Lung (tissue), 12 donors: ENCODE data around the gene PTPN21. TPM values are rescaled to one million over a fixed set of nuclear protein-coding genes. Genes with fewer than 3 reads are reported as not detected.

Source experiments
- ATAC-seq: fragments of 200-7000 bp; cut with Tn5 transposase; one replicate; pipeline ENCODE4 v1.9.1; 2020; ENCODE audit warnings: moderate number of reproducible peaks; ENCODE audit not compliant: insufficient read depth, low FRiP score
- DNase-seq, 3 donors: peaks; one replicate each; pipeline ENCODE4 v3.0.0-alpha.2; 2013 to 2017
- H3K27ac ChIP-seq, 2 donors: one replicate each; pipeline ENCODE4 v1.5.1; 2013; ENCODE audit warnings: mild to moderate bottlenecking in 2 of 2, moderate library complexity in 2 of 2, control low read depth in 1 of 2, inconsistent platforms in 1 of 2, low read depth in 1 of 2, low read length in 1 of 2
- H3K27me3 ChIP-seq, 3 donors: one replicate each; pipeline ENCODE4 v1.5.1; 2013; ENCODE audit warnings: low read length in 2 of 3; ENCODE audit not compliant: control insufficient read depth in 3 of 3, insufficient read depth in 3 of 3
- H3K36me3 ChIP-seq, 4 donors: one replicate each; pipeline ENCODE4 v1.5.1; 2013; ENCODE audit warnings: low read length in 4 of 4, mild to moderate bottlenecking in 1 of 4, moderate library complexity in 1 of 4; ENCODE audit not compliant: control insufficient read depth in 4 of 4, insufficient read depth in 4 of 4
- H3K4me1 ChIP-seq, 5 donors: one replicate each; pipeline ENCODE4 v1.5.1; 2013; ENCODE audit warnings: low read length in 5 of 5, mild to moderate bottlenecking in 2 of 5, moderate library complexity in 1 of 5; ENCODE audit not compliant: control insufficient read depth in 5 of 5, insufficient read depth in 5 of 5
- H3K4me3 ChIP-seq: one replicate; pipeline ENCODE4 v1.5.1; 2013; ENCODE audit warnings: mild to moderate bottlenecking, control low read depth, moderate library complexity
- H3K9ac ChIP-seq, 2 donors: one replicate each; pipeline ENCODE4 v1.5.1; 2013; ENCODE audit warnings: low read length in 2 of 2, control low read depth in 1 of 2; ENCODE audit not compliant: insufficient read depth in 1 of 2
- H3K9me3 ChIP-seq, 4 donors: one replicate each; pipeline ENCODE4 v1.5.1; 2013; ENCODE audit warnings: low read length in 3 of 4, mild to moderate bottlenecking in 1 of 4, moderate library complexity in 1 of 4; ENCODE audit not compliant: control insufficient read depth in 4 of 4, insufficient read depth in 3 of 4
- WGBS, 2 donors: extraction: QIAGEN DNeasy Blood & Tissue Kit; methylation state at CpG; one replicate each; pipeline ENCODE4 v1.1.7; 2013; 5-methylcytosine and 5-hydroxymethylcytosine counted together
- polyA plus RNA-seq, 2 donors: library from polyadenylated mRNA; stranded (reverse); fragments of 200-250 nt; gene quantifications; one replicate each; pipeline ENCODE4 v1.2.1, GENCODE V29; 2013
- total RNA-seq, 2 donors: library from RNA; depleted of rRNA in 1 of 2; stranded (reverse); fragments of >200 nt in 1 of 2; gene quantifications; one replicate each; pipeline ENCODE4 v1.2.1, GENCODE V29; 2014 to 2021
- TF ChIP-seq, protein P1 (sequence below): IDR thresholded peaks from 2 replicates; pipeline ENCODE4 v1.5.1; 2012; ENCODE audit warnings: mild to moderate bottlenecking; ENCODE audit errors: control extremely low read depth, extremely low read depth
- donor health status: control.
- donor health status: control.
- donor health status: Bipolar disorder and iron deficiency.
- donor health status: healthy.
- donor health status: DM: yes; HTN: yes; CAD: no.

PTPN21 gene
- total and polyA plus RNA-seq, 4 donors = 8.2 to 39.3 (median 20.2) TPM

DNA sequence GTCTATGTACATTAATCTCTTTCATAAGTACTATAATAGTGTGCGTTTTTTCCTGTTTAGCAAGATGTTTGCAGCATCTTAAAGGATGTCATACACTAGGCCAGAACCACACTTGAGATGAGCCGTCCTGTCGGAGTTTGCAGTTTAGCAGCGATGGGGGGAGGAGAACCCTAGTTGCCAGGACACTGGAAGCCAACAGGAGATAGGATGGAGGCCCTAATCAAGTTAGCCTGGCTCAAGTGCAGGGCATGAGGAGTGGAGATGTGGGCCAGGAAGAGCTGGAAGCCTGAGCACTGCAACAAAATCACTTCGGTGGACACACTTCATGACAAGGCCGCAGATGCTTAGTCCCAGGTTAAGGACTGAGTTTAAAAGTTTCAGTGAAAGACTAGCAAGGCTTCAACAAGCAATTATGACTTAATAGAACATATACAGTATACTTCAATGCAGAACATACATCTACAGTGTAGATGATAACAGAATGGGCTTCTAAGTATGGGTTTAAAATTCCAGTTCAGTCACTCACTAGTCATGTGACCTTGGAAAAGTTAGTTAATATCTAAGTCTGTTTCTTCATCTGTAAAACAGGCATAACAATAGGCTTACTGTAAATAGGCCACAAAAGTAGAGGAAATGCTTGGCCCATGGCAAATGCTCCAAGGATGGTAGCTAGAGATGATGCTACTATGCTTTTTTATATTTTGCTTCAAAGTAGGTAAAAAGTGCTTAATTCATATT lies 77.1 kb downstream of the PTPN21 start:
- Histone ChIP-seq H3K9me3 (peaks cover 0 to 5% (median 0%) of the 10 kb centered on the region in 4 donors), H3K27me3 (no peaks in the 10 kb centered on the region), H3K27ac (no peak overlapping the region), H3K4me3 (no peak overlapping the region), H3K4me1 (peaks cover 0 to 5% (median 0%) of the 10 kb centered on the region in 5 donors), H3K9ac (no peak overlapping the region), H3K36me3 (peaks cover 18 to 42% (median 22%) of the 10 kb centered on the region in 4 donors)
- TF ChIP-seq, protein P1, sequence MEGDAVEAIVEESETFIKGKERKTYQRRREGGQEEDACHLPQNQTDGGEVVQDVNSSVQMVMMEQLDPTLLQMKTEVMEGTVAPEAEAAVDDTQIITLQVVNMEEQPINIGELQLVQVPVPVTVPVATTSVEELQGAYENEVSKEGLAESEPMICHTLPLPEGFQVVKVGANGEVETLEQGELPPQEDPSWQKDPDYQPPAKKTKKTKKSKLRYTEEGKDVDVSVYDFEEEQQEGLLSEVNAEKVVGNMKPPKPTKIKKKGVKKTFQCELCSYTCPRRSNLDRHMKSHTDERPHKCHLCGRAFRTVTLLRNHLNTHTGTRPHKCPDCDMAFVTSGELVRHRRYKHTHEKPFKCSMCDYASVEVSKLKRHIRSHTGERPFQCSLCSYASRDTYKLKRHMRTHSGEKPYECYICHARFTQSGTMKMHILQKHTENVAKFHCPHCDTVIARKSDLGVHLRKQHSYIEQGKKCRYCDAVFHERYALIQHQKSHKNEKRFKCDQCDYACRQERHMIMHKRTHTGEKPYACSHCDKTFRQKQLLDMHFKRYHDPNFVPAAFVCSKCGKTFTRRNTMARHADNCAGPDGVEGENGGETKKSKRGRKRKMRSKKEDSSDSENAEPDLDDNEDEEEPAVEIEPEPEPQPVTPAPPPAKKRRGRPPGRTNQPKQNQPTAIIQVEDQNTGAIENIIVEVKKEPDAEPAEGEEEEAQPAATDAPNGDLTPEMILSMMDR = no peak
- 86 to 87% methylated on average over 6 of the region's 6 CpGs for WGBS, 2 donors
- ATAC-seq = no peak
- DNase-seq = no peak

DNA sequence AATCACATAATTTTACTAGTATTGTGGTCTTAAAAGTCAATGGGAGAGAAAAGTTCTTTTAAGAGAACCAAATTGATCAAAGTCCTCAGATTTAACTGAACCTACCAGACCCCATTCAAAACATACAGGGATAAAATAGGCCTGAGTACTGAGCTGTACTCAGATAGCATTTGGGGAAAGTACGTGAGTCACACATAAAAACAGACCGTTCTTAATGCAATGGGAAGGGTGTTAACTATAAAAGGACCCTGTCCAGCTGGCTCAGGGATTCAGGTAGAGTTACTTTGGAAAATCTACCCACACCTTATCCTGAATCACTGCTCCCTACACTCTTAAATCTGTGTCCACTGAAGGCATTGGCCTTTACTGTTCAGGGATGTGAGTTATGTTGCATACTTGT lies 78.0 kb downstream of the PTPN21 start:
- DNase-seq (no peak), ATAC-seq (no peak)
- H3K27me3 ChIP-seq = no peaks in the 10 kb centered on the region
- H3K27ac ChIP-seq = no peak overlapping the region
- peaks cover 0 to 2% (median 0%) of the 10 kb centered on the region in 5 donors for H3K4me1 ChIP-seq
- WGBS, 2 donors = 87 to 90% methylated on average over 2 of the region's 2 CpGs
- TF ChIP-seq, protein P1 = no peak
- no peak overlapping the region for H3K9ac ChIP-seq
- H3K9me3 ChIP-seq = peaks cover 0 to 5% (median 0%) of the 10 kb centered on the region in 4 donors
- H3K36me3 ChIP-seq = peaks cover 22 to 46% (median 23%) of the 10 kb centered on the region in 4 donors
- H3K4me3 ChIP-seq = no peak overlapping the region

DNA sequence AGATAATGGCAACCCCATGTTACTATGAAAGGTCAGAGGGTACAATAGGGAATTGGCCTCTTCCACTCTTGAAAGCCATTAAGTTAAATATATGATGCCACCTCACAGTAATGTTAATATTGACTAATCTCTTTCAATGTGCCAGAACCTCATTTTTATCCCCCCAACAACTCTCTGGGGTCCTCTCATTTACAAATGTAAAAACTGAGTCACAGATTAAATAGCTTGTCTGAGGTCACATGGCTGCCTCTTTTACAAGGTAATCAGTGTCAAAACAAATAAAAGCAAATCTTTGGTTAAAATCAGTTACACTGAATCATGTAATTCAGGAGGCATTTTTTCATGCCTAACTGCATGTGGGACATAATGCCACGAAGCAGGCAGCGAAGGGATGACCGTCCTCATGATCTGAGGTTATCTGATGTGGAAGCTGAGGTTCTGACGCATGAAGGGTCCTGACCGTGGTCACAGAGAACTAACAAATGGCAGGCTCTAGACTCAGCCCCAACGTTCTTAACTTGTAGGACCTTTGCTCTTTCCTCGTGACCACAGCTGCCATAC lies 78.5 kb downstream of the PTPN21 start:
- peaks cover 22 to 49% (median 25%) of the 10 kb centered on the region in 4 donors for H3K36me3 ChIP-seq
- TF ChIP-seq, protein P1 = no peak
- peaks cover 0 to 5% (median 0%) of the 10 kb centered on the region in 4 donors for H3K9me3 ChIP-seq
- H3K27ac ChIP-seq = no peak overlapping the region
- H3K4me3 ChIP-seq = no peak overlapping the region
- no peak for DNase-seq
- ATAC-seq = no peak
- no peaks in the 10 kb centered on the region for H3K27me3 ChIP-seq
- H3K9ac ChIP-seq = no peak overlapping the region
- 79 to 91% methylated on average over 7 of the region's 7 CpGs for WGBS, 2 donors
- H3K4me1 ChIP-seq = peaks cover 0 to 2% (median 0%) of the 10 kb centered on the region in 5 donors
